GM21717 (cell line): Measurements from ENCODE around the gene PTTG2.
"Not testable (repeated sequence)": the region's sequence is repeated elsewhere in the genome, so short reads cannot be mapped to it uniquely, and the experiment has no call there.

ENCODE experiments used
- ATAC-seq: cut with Tn5 transposase; IDR thresholded peaks from one replicate; pipeline ENCODE4 v1.9.1; 2021; ENCODE audit warnings: mild to moderate bottlenecking, moderate library complexity; ENCODE audit not compliant: unreplicated experiment

PTTG2 gene

GRCh38 chr4:37960098-37960497, at the start of gene PTTG2:
TSS of gene PTTG2 (plus strand) at chr4:37960398. CDS start at chr4:37960435, 37 bp downstream.
- ATAC-seq: no peak

GRCh38 chr4:37914539-37914938, 45.7 kb upstream of the PTTG2 start:
- no peak for ATAC-seq

- no peak for ATAC-seq
Observed at GRCh38 chr4:37917388-37917787, 42.8 kb upstream of the PTTG2 start.

GRCh38 chr4:37918653-37919052, 41.5 kb upstream of the PTTG2 start:
- no peak for ATAC-seq

GRCh38 chr4:37922328-37922727, 37.9 kb upstream of the PTTG2 start:
- no peak for ATAC-seq

GRCh38 chr4:37923089-37923488, 37.1 kb upstream of the PTTG2 start:
- ATAC-seq: not testable (repeated sequence)

GRCh38 chr4:37924946-37925345, 35.3 kb upstream of the PTTG2 start:
- ATAC-seq: no peak

GRCh38 chr4:37927434-37927833, 32.8 kb upstream of the PTTG2 start:
- ATAC-seq: no peak

GRCh38 chr4:37928426-37929416, 31.5 kb upstream of the PTTG2 start:
- no peak for ATAC-seq

- ATAC-seq: no peak
Observed at GRCh38 chr4:37934096-37934495, 26.1 kb upstream of the PTTG2 start.

- ATAC-seq: no peak
Observed at GRCh38 chr4:37934609-37935008, 25.6 kb upstream of the PTTG2 start.

GRCh38 chr4:37935026-37935425, 25.2 kb upstream of the PTTG2 start:
- no peak for ATAC-seq

GRCh38 chr4:37936889-37937498, 23.2 kb upstream of the PTTG2 start:
- no peak for ATAC-seq

GRCh38 chr4:37938208-37938607, 22.0 kb upstream of the PTTG2 start:
- ATAC-seq: no peak

GRCh38 chr4:37946503-37947179, 13.6 kb upstream of the PTTG2 start:
- no peak for ATAC-seq

- no peak for ATAC-seq
Observed at GRCh38 chr4:37948542-37948941, 11.7 kb upstream of the PTTG2 start.

- ATAC-seq: no peak
Observed at GRCh38 chr4:37949636-37950426, 10.4 kb upstream of the PTTG2 start.

GRCh38 chr4:37951461-37952352, 8.5 kb upstream of the PTTG2 start:
- no peak for ATAC-seq

GRCh38 chr4:37953156-37953555, 7.0 kb upstream of the PTTG2 start:
- ATAC-seq: no peak
